BJ (cell line): ENCODE measurements around the gene MNAT1. TPM values are rescaled to one million over a fixed set of nuclear protein-coding genes. Genes with fewer than 3 reads are reported as not detected.

Experiments
- CTCF ChIA-PET: fragments of 350-600 bp; formaldehyde crosslinking; extraction: SDS; loops from one replicate; lab custom pipeline; 2021; ENCODE audit warnings: antibody characterized with exemption, inconsistent platforms; lab: Yijun Ruan, JAX
- POLR2A ChIA-PET: fragments of 300-600 bp; sonication (Branson Sonifier 250); formaldehyde crosslinking; extraction: SDS; loops from one replicate; lab custom pipeline; 2021; ENCODE audit warnings: antibody characterized with exemption; lab: Charles Lee
- DNase-seq: peaks from one replicate; pipeline ENCODE4 v3.0.0-alpha.2; 2011; ENCODE audit warnings: low read depth
- H3K27me3 ChIP-seq: 2 replicates; pipeline ENCODE4 v1.6.0; 2011; ENCODE audit warnings: low read length; ENCODE audit not compliant: control insufficient read depth, insufficient read depth
- H3K36me3 ChIP-seq: 2 replicates; pipeline ENCODE4 v1.5.1; 2011; ENCODE audit warnings: low read length; ENCODE audit not compliant: control insufficient read depth, insufficient read depth
- H3K4me3 ChIP-seq: 2 replicates; pipeline ENCODE4 v1.5.1; 2011; ENCODE audit warnings: low read depth, mild to moderate bottlenecking, control low read depth, low read length
- CTCF ChIP-seq: IDR thresholded peaks from 2 replicates; pipeline ENCODE4 v1.5.1; 2011; ENCODE audit warnings: low read depth, mild to moderate bottlenecking, control low read depth, inconsistent platforms, low read length, moderate library complexity; ENCODE audit not compliant: insufficient read depth
- polyA plus RNA-seq: library from polyadenylated mRNA; depleted of rRNA; stranded (reverse); fragments of >200 nt; gene quantifications from 2 replicates; pipeline ENCODE4 v1.2.3, GENCODE V29; 2011

MNAT1 gene
- polyA plus RNA-seq, 1 experiment = 30.8 TPM

DNA sequence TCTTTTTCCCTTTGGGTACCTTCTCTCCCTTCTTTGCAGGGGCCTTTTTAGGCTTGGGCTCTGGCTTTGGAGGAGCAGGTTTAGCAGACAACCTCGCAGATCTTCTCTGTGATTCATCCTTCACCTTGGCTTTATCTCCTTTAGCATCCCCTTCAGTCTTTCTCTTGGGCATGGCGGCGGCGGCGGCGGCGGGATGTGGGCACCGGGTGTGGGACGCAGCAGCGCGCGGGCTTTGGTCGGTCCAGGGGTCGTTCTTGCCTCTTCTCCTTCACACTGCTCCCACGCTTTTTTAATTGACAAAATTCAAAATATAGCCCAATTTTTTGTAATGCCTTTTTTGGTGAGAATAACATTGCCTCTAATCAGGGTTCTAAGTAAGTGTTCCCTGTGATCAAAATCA lies 237.7 kb downstream of the MNAT1 start:
- POLR2A ChIA-PET = no interaction called here
- peaks cover 1% of the 10 kb centered on the region; the same call in 1 of the 2 replicates for H3K36me3 ChIP-seq
- CTCF ChIA-PET = no interaction called here
- no peak overlapping the region for H3K4me3 ChIP-seq
- no peak for DNase-seq
- no peaks in the 10 kb centered on the region for H3K27me3 ChIP-seq
- no peak for TF ChIP-seq CTCF

GRCh38 chr14:60973070-60973469 lies 238.5 kb downstream of the MNAT1 start:
- Histone ChIP-seq H3K36me3 (peaks cover 1% of the 10 kb centered on the region; the same call in 1 of the 2 replicates), H3K4me3 (no peak overlapping the region), H3K27me3 (no peaks in the 10 kb centered on the region)
- no peak for DNase-seq
- ChIA-PET POLR2A (no interaction called here), CTCF (no interaction called here)
- no peak for TF ChIP-seq CTCF

- CTCF ChIA-PET = no interaction called here
- no peaks in the 10 kb centered on the region for H3K27me3 ChIP-seq
- H3K36me3 ChIP-seq = peaks cover 1% of the 10 kb centered on the region; the same call in 1 of the 2 replicates
- POLR2A ChIA-PET = no interaction called here
- H3K4me3 ChIP-seq = no peak overlapping the region
- TF ChIP-seq CTCF = no peak
- DNase-seq = no peak
Observed at GRCh38 chr14:60974090-60974651, 239.6 kb downstream of the MNAT1 start.

DNA sequence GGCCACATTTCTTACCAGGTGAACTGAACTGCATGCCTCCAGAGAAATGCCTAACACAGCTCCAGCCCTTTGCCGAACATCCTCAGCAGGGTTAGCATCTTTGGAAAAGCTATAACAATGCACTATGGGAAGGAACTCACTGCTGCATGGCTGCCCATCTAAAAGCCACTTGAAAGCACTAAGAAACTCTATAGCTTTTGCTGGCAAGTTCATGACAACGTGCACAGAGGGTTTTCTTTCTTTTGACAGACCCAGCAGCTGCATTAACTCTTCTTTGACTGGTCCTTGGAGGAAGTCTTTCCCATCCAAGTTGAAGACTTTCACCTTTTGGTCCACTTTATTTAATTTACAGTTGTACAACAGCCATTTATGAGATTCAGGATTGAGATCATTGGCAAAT lies 241.0 kb downstream of the MNAT1 start:
- no peak overlapping the region for H3K4me3 ChIP-seq
- POLR2A ChIA-PET = no interaction called here
- CTCF ChIA-PET = no interaction called here
- no peak for TF ChIP-seq CTCF
- H3K27me3 ChIP-seq = no peaks in the 10 kb centered on the region
- H3K36me3 ChIP-seq = peaks cover 1% of the 10 kb centered on the region; the same call in 1 of the 2 replicates
- DNase-seq = no peak

GRCh38 chr14:60977847-60978246 lies 243.3 kb downstream of the MNAT1 start:
- ChIA-PET POLR2A (no interaction called here), CTCF (interaction anchor here (1.0 kb wide), 1 partner anchor 14 kb away, joined by 3 read pairs; no protein-coding TSS in a partner anchor)
- peaks cover 1% of the 10 kb centered on the region; the same call in 1 of the 2 replicates for H3K36me3 ChIP-seq
- no peak for TF ChIP-seq CTCF
- no peak for DNase-seq
- H3K27me3 ChIP-seq = no peaks in the 10 kb centered on the region
- H3K4me3 ChIP-seq = no peak overlapping the region
